ENCODE measurements around the gene LRRC3.

Gene LRRC3

DNA sequence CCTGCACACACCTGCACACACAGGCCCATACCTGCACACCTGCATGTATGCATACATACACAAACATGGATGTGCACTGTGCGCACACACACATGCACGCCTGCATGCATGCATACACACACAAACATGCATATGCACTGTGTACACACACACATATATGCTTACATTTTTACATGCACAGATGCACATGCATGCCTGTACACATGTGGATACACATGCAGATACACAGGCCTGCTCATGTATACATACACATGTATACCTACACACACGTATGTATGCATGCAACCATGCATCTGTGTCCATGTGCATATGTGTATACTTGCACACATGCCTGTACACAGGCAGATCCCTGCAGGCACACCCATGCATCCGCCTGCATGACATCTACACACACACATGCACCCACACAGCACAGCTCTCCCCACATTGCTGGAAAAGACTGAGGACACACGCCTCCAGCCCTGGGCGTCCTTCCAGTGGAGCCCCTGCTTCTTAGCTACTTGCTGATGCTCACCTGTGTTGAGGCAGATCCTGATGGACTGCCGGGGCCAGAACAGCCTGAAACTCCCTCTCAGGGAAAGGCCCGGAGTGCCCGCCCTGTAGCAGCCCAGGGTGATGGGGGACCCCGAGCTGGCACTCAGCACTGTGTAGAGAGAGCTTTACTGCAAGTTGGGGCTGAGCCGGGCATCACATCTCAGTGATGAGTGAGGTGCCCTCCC is 56.1 kb downstream of the LRRC3 start:
- DNase-seq (ENCODE audit: low read depth): no peak

Data from activated gamma-delta T cell treated with anti-CD3 and anti-CD28 coated beads, Interleukin-2, amount 50 U/mL, for 16 hours (primary cell).